GM23338 (cell line): Measurements from ENCODE around the gene TAF4. TPM values are rescaled to one million over a fixed set of nuclear protein-coding genes. Genes with fewer than 3 reads are reported as not detected.
A peak's percentile ranks its signal among the peaks of the same experiment; 100 is the strongest.

ENCODE experiments used
- ATAC-seq: fragments of 200-7000 bp; cut with Tn5 transposase; 3 replicates; pipeline ENCODE4 v1.9.1; 2020
- DNase-seq: peaks from one replicate; pipeline ENCODE4 v3.0.0-alpha.2; 2015; ENCODE audit warnings: low spot score
- H2AFZ ChIP-seq: fragments of 200-600 bp; sonication (generic); 2 replicates; pipeline ENCODE4 v1.8.0; 2016; ENCODE audit warnings: antibody characterized with exemption, mild to moderate bottlenecking, moderate library complexity
- H3F3A ChIP-seq: fragments of 200-600 bp; sonication (generic); replicated peaks from 2 replicates; pipeline ENCODE4 v1.8.0; 2017; ENCODE audit warnings: antibody characterized with exemption, mixed run types, low read depth
- H3K27ac ChIP-seq: fragments of 200-600 bp; sonication (generic); 2 replicates; pipeline ENCODE4 v1.6.1; 2016; ENCODE audit warnings: low read depth
- H3K27me3 ChIP-seq: fragments of 200-600 bp; sonication (generic); 2 replicates; pipeline ENCODE4 v1.8.0; 2016; ENCODE audit warnings: mild to moderate bottlenecking, mixed run types, moderate library complexity; ENCODE audit not compliant: insufficient read depth
- H3K36me3 ChIP-seq: fragments of 200-600 bp; sonication (generic); 2 replicates; pipeline ENCODE4 v1.8.0; 2016; ENCODE audit warnings: mild to moderate bottlenecking; ENCODE audit not compliant: insufficient read depth
- H3K4me1 ChIP-seq: fragments of 200-600 bp; sonication (generic); 2 replicates; pipeline ENCODE4 v1.8.0; 2016; ENCODE audit warnings: mild to moderate bottlenecking, moderate library complexity; ENCODE audit not compliant: insufficient read depth
- H3K4me2 ChIP-seq: fragments of 200-600 bp; sonication (generic); 2 replicates; pipeline ENCODE4 v1.7.1; 2017; ENCODE audit warnings: mixed run types
- H3K4me3 ChIP-seq: fragments of 200-600 bp; sonication (generic); 2 replicates; pipeline ENCODE4 v1.6.1; 2016; ENCODE audit warnings: mixed run types
- H3K79me2 ChIP-seq: fragments of 200-600 bp; sonication (generic); replicated peaks from 2 replicates; pipeline ENCODE4 v1.8.0; 2017; ENCODE audit warnings: mild to moderate bottlenecking; ENCODE audit not compliant: insufficient read depth
- H3K9me2 ChIP-seq: fragments of 200-600 bp; sonication (generic); 2 replicates; pipeline ENCODE4 v1.8.0; 2017; ENCODE audit not compliant: insufficient read depth
- H4K20me1 ChIP-seq: fragments of 200-600 bp; sonication (generic); replicated peaks from 2 replicates; pipeline ENCODE4 v1.8.0; 2017; ENCODE audit warnings: mild to moderate bottlenecking; ENCODE audit not compliant: insufficient read depth
- H3K27ac Mint-ChIP-seq: 2 replicates; pipeline ENCODE4 v1.8.0; 2020; ENCODE audit warnings: inconsistent platforms, mild to moderate bottlenecking, moderate library complexity, mixed read lengths
- H3K27me3 Mint-ChIP-seq: 3 replicates; pipeline ENCODE4 v1.8.0; 2022; ENCODE audit warnings: low read depth, mild to moderate bottlenecking, moderate library complexity, mixed read lengths, inconsistent platforms; ENCODE audit not compliant: insufficient read depth, poor library complexity
- H3K36me3 Mint-ChIP-seq: 3 replicates; pipeline ENCODE4 v1.8.0; 2021; ENCODE audit warnings: low read depth, mild to moderate bottlenecking, inconsistent platforms, moderate library complexity, mixed read lengths
- H3K4me1 Mint-ChIP-seq: 3 replicates; pipeline ENCODE4 v1.8.0; 2020; ENCODE audit warnings: mild to moderate bottlenecking, inconsistent platforms, mixed read lengths
- H3K4me3 Mint-ChIP-seq: 3 replicates; pipeline ENCODE4 v1.8.0; 2021; ENCODE audit warnings: moderate library complexity, mild to moderate bottlenecking, inconsistent platforms, mixed read lengths
- H3K9me3 Mint-ChIP-seq: 3 replicates; pipeline ENCODE4 v1.8.0; 2020; ENCODE audit warnings: moderate library complexity, mild to moderate bottlenecking, inconsistent platforms, mixed read lengths
- ETS1 ChIP-seq: IDR thresholded peaks from 2 replicates; pipeline ENCODE4 v1.6.1; 2016; ENCODE audit warnings: antibody characterized with exemption
- EZH2 ChIP-seq: fragments of 200-600 bp; sonication (generic); IDR thresholded peaks from one replicate; pipeline ENCODE4 v1.8.0; 2017; ENCODE audit warnings: antibody characterized with exemption, mild to moderate bottlenecking, low read depth; ENCODE audit not compliant: unreplicated experiment
- REST ChIP-seq: IDR thresholded peaks from one replicate; pipeline ENCODE4 v1.6.1; 2018; ENCODE audit warnings: antibody characterized with exemption; ENCODE audit not compliant: unreplicated experiment
- STAT1 ChIP-seq: IDR thresholded peaks from one replicate; pipeline ENCODE4 v1.6.1; 2016; ENCODE audit warnings: antibody characterized with exemption; ENCODE audit not compliant: unreplicated experiment
- ZNF331 ChIP-seq: fragments of 250-450 bp; sonication (Bioruptor Pico); IDR thresholded peaks from 2 replicates; pipeline ENCODE4 v1.5.0; 2020; ENCODE audit warnings: low read depth, mild to moderate bottlenecking, moderate library complexity
- polyA plus RNA-seq: library from polyadenylated mRNA; unstranded; fragments of >200 nt; fragmentation: Nextera tagmentation; extraction: Ambion mirVana; gene quantifications from 2 replicates; pipeline ENCODE4 v1.2.1, GENCODE V29; 2016
- total RNA-seq: library from RNA; depleted of rRNA; stranded (reverse); fragments of >200 nt; shearing (Covaris generic); gene quantifications from 2 replicates; pipeline ENCODE4 v1.2.3, GENCODE V29; 2014
- TF ChIP-seq, protein P1 (sequence below): fragments of 250-450 bp; sonication (Bioruptor Pico); IDR thresholded peaks from 2 replicates; pipeline ENCODE4 v1.5.0; 2020; ENCODE audit warnings: mild to moderate bottlenecking, moderate library complexity
- TF ChIP-seq, protein P2 (sequence below), 2 experiments: fragments of 200-600 bp in 1 of 2; sonication (generic) in 1 of 2; conservative IDR thresholded peaks; 2 replicates each; pipeline versions ENCODE4 v1.5.1 to v1.6.1; 2016 to 2017; ENCODE audit warnings: antibody characterized with exemption in 2 of 2, low read depth in 2 of 2, mild to moderate bottlenecking in 2 of 2, moderate library complexity in 1 of 2

Gene TAF4
- total and polyA plus RNA-seq, 2 experiments from 2014 or later, result 7.2 to 60.0 TPM

- H3K27me3 Mint-ChIP-seq, result peaks cover 10% of the 10 kb centered on the region
- Histone ChIP-seq H3F3A (no peaks in the 10 kb centered on the region), H3K9me2 (no peaks in the 10 kb centered on the region), H3K27ac (no peak overlapping the region), H3K27me3 (no peaks in the 10 kb centered on the region), H3K36me3 (no peaks in the 10 kb centered on the region), H4K20me1 (peaks cover 81% of the 10 kb centered on the region), H3K4me1 (peaks cover 29% of the 10 kb centered on the region), H3K4me3 (no peak overlapping the region), H2AFZ (no peak overlapping the region), H3K79me2 (peaks cover 100% of the 10 kb centered on the region), H3K4me2 (no peak overlapping the region)
- no peaks in the 10 kb centered on the region; the same call in 2 of the 3 replicates for H3K36me3 Mint-ChIP-seq
- TF ChIP-seq ETS1, result no peak
- no peak for TF ChIP-seq REST
- no peak for TF ChIP-seq EZH2
- TF ChIP-seq, protein P1, sequence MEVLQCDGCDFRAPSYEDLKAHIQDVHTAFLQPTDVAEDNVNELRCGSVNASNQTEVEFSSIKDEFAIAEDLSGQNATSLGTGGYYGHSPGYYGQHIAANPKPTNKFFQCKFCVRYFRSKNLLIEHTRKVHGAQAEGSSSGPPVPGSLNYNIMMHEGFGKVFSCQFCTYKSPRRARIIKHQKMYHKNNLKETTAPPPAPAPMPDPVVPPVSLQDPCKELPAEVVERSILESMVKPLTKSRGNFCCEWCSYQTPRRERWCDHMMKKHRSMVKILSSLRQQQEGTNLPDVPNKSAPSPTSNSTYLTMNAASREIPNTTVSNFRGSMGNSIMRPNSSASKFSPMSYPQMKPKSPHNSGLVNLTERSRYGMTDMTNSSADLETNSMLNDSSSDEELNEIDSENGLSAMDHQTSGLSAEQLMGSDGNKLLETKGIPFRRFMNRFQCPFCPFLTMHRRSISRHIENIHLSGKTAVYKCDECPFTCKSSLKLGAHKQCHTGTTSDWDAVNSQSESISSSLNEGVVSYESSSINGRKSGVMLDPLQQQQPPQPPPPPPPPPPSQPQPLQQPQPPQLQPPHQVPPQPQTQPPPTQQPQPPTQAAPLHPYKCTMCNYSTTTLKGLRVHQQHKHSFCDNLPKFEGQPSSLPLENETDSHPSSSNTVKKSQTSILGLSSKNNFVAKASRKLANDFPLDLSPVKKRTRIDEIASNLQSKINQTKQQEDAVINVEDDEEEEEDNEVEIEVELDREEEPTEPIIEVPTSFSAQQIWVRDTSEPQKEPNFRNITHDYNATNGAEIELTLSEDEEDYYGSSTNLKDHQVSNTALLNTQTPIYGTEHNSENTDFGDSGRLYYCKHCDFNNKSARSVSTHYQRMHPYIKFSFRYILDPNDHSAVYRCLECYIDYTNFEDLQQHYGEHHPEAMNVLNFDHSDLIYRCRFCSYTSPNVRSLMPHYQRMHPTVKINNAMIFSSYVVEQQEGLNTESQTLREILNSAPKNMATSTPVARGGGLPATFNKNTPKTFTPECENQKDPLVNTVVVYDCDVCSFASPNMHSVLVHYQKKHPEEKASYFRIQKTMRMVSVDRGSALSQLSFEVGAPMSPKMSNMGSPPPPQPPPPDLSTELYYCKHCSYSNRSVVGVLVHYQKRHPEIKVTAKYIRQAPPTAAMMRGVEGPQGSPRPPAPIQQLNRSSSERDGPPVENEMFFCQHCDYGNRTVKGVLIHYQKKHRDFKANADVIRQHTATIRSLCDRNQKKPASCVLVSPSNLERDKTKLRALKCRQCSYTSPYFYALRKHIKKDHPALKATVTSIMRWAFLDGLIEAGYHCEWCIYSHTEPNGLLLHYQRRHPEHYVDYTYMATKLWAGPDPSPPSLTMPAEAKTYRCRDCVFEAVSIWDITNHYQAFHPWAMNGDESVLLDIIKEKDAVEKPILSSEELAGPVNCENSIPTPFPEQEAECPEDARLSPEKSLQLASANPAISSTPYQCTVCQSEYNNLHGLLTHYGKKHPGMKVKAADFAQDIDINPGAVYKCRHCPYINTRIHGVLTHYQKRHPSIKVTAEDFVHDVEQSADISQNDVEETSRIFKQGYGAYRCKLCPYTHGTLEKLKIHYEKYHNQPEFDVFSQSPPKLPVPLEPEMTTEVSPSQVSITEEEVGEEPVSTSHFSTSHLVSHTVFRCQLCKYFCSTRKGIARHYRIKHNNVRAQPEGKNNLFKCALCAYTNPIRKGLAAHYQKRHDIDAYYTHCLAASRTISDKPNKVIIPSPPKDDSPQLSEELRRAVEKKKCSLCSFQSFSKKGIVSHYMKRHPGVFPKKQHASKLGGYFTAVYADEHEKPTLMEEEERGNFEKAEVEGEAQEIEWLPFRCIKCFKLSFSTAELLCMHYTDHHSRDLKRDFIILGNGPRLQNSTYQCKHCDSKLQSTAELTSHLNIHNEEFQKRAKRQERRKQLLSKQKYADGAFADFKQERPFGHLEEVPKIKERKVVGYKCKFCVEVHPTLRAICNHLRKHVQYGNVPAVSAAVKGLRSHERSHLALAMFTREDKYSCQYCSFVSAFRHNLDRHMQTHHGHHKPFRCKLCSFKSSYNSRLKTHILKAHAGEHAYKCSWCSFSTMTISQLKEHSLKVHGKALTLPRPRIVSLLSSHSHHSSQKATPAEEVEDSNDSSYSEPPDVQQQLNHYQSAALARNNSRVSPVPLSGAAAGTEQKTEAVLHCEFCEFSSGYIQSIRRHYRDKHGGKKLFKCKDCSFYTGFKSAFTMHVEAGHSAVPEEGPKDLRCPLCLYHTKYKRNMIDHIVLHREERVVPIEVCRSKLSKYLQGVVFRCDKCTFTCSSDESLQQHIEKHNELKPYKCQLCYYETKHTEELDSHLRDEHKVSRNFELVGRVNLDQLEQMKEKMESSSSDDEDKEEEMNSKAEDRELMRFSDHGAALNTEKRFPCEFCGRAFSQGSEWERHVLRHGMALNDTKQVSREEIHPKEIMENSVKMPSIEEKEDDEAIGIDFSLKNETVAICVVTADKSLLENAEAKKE (CRISPR knock-in tag), result no peak
- TF ChIP-seq STAT1, result no peak
- TF ChIP-seq, protein P2, sequence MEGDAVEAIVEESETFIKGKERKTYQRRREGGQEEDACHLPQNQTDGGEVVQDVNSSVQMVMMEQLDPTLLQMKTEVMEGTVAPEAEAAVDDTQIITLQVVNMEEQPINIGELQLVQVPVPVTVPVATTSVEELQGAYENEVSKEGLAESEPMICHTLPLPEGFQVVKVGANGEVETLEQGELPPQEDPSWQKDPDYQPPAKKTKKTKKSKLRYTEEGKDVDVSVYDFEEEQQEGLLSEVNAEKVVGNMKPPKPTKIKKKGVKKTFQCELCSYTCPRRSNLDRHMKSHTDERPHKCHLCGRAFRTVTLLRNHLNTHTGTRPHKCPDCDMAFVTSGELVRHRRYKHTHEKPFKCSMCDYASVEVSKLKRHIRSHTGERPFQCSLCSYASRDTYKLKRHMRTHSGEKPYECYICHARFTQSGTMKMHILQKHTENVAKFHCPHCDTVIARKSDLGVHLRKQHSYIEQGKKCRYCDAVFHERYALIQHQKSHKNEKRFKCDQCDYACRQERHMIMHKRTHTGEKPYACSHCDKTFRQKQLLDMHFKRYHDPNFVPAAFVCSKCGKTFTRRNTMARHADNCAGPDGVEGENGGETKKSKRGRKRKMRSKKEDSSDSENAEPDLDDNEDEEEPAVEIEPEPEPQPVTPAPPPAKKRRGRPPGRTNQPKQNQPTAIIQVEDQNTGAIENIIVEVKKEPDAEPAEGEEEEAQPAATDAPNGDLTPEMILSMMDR (conservative IDR thresholded peaks at IDR 0.05; ENCODE audit: low read depth in 2 of 2), result peak in 1 of 2 experiments; percentile 15; a peak in 1 of 4 replicates
- no peak for TF ChIP-seq ZNF331 (CRISPR knock-in tag)
- DNase-seq, result no peak
- H3K4me1 Mint-ChIP-seq, result peaks cover 63% of the 10 kb centered on the region
- no peaks in the 10 kb centered on the region for H3K9me3 Mint-ChIP-seq
- no peak for ATAC-seq
- H3K27ac Mint-ChIP-seq, result peak overlapping the region; percentile 30; the same call in 1 of the 2 replicates
- no peak overlapping the region for H3K4me3 Mint-ChIP-seq
Observed at GRCh38 chr20:62029296-62029695, 36.4 kb downstream of the TAF4 start.
